Stimulated activated CD8-positive, alpha-beta memory T cell treated with anti-CD3 and anti-CD28 coated beads, Interleukin-12 subunit alpha, Interleukin-12 subunit beta, amount 100 ng/mL, for 4 hours (primary cell): ENCODE measurements around the gene KLHL8.

Experiments used
- DNase-seq: peaks from one replicate; pipeline ENCODE4 v3.0.0-alpha.2; 2020; ENCODE audit warnings: low read depth

The KLHL8 gene

GRCh38 chr4:87120411-87121162 is 99.8 kb downstream of the KLHL8 start:
- no peak for DNase-seq

DNA sequence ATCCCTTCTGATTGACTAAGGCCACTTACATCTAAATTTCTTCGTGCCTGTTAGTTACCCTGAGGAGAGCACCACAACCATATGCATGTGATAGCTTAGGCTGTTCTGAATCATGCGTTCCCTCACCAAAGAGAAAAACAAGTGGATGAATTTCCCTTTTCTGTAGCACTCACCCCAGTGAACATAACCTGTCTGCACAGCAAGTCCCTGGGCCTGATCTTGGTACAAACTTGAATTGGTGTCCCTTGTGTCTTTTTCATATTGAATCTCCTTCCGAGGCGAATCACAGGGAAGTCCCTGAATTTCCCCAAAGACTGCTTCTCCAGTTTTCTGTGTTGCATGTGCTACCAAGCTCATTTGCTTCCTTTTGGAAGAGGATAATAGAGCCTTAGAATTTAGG is 100.4 kb downstream of the KLHL8 start:
- no peak for DNase-seq

GRCh38 chr4:87118826-87119225 is 101.6 kb downstream of the KLHL8 start:
- DNase-seq = no peak

DNA sequence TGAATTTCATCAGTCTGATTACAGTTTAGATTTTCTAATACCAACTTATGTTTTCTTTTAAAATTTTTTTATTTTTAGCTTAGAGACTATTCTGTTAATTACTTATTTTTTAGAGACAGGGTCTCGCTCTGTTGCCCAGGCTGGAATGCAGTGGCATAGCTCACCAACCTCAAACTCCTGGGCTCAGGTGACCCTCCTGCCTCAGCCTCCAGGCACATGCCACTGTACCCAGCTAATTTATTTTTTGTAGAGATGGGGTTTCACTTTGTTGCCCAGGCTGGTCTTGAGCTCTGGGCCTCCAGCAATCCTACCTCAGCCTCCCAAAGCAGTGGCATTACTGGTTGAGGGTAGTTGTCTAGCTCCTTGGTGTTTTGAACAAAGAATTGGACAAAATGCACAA is 102.0 kb downstream of the KLHL8 start:
- no peak for DNase-seq

DNA sequence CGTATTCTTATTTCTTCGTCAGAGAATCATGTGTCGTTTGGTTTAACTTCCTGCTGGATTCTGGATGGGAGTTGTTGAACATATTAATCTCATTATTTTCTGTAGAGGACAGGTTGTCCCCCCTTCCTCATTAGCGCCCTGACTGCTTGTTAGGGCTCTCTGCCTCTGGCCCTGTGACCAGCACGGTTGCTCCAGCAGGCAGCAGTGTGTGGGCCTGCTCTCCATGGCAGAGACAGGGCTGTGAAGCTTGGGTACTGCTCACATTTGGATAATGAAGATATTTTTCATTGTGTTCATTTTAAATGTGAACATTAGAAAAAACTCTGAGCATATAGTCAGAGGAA is 102.7 kb downstream of the KLHL8 start:
- no peak for DNase-seq

DNA sequence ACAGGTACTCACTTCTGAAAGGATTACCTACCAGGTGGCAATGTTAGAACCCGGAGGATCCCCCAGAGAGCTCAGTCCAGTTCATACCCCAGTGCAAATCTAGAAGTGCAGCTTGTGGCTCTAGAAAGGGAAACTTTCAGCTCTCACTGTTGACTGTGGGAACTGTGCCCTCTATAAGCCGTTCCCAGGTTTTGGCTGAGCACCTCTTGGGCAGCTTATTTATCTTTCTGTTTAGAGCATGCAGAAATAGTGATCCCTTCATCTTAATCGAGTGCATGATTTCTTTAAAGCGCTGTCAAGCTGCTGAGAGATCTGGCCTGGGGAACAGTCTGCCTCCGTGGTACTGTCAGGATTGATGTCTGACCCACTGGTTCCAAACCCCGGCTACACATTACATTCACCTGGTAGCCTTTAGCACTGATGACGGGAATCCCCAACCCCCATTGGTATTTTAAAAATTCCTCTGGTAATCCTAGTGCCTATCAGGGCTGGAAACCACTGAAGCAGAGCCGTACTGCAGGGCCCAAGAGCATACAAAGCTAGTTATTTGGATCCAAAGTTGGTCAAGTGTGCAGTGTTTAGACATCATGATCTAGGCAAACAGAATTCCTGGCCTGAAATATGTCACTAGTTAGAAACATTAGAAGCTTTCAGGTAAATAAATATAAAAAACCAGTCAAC is 103.2 kb downstream of the KLHL8 start:
- DNase-seq = no peak

DNA sequence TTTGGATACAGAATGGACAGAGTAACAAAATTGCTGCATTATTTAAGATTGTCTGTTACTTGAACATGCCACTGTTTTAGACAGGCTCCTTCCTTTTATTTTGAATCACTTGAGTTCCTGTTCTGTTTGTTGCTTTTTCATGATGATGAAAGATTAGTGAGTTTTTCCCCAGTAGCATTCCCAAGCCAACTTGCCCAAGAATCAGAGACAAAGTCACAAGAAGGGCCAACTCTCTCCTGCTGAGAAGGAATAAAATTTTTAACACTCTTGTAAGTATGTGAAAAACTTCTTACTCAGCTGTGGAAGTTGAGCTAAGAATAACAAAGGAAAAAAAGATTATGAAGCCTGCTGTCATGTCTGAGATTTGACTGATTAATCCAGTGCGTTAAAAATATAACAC is 104.2 kb downstream of the KLHL8 start:
- DNase-seq = no peak

DNA sequence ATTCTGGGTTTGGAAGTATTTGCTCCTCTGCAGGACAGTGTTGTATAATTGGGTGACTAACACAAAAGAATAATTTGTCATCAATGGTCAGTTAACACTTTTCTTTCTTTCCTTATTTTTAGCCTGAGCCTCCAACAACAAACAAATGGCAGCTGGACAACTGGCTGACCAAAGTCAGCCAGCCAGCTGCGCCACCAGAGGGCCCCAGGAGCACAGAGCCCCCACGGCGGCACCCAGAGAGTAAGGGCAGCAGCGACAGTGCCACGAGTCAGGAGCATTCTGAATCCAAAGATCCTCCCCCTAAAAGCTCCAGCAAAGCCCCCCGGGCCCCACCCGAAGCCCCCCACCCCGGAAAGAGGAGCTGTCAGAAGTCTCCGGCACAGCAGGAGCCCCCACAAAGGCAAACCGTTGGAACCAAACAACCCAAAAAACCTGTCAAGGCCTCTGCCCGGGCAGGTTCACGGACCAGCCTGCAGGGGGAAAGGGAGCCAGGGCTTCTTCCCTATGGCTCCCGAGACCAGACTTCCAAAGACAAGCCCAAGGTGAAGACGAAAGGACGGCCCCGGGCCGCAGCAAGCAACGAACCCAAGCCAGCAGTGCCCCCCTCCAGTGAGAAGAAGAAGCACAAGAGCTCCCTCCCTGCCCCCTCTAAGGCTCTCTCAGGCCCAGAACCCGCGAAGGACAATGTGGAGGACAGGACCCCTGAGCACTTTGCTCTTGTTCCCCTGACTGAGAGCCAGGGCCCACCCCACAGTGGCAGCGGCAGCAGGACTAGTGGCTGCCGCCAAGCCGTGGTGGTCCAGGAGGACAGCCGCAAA is 106.0 kb downstream of the KLHL8 start:
- no peak for DNase-seq

- no peak for DNase-seq
Measured at GRCh38 chr4:87112063-87112462, 108.4 kb downstream of the KLHL8 start.
